ENCODE measurements around the gene DHRS1.
"Not testable (repeated sequence)": the region's sequence is repeated elsewhere in the genome, so short reads cannot be mapped to it uniquely, and the experiment has no call there.

Gene DHRS1

DNA sequence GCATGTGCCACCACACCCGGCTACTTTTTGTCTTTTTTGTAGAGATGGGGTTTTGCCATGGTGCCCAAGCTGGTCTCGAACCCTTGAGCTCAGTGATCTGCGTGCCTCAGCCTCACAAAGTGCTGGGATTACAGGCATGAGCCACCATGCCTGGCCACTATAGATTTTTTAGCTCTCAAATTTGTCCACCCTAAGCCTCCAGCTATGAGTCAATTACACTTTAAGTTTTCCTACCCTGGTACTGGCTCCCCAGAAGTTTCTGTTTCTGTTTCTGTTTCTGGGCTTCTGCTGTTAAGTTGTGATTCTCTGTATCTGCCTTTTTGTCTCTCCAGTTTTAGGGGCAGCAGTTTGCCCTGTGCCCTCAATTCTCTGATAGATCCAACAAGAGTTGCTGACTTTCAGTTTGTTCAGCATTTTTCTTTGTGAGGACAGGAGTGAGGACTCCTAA is 52.8 kb downstream of the DHRS1 start (continued):
- no peak for TF ChIP-seq ZNF791 (tag by site-specific recombination; IDR thresholded peaks at IDR 0.05)
- TF ChIP-seq TCF7L2 (IDR thresholded peaks at IDR 0.05; ENCODE audit: borderline replicate concordance, low read depth, low read length), result no peak
- TF ChIP-seq BCL11A (tag by site-specific recombination; IDR thresholded peaks at IDR 0.05; ENCODE audit: low read depth), result no peak
- no peak for TF ChIP-seq ZNF624 (tag by site-specific recombination; IDR thresholded peaks at IDR 0.05)
- TF ChIP-seq YY2 (tag by site-specific recombination; IDR thresholded peaks at IDR 0.05), result no peak
- TF ChIP-seq ZXDB (tag by site-specific recombination; IDR thresholded peaks at IDR 0.05), result no peak
- no peak for TF ChIP-seq ZEB2 (tag by site-specific recombination; IDR thresholded peaks at IDR 0.05)
- no peak for TF ChIP-seq GLIS1 (tag by site-specific recombination; IDR thresholded peaks at IDR 0.05)
- TF ChIP-seq ZNF530 (tag by site-specific recombination; IDR thresholded peaks at IDR 0.05; ENCODE audit: low read depth), result no peak

DNA sequence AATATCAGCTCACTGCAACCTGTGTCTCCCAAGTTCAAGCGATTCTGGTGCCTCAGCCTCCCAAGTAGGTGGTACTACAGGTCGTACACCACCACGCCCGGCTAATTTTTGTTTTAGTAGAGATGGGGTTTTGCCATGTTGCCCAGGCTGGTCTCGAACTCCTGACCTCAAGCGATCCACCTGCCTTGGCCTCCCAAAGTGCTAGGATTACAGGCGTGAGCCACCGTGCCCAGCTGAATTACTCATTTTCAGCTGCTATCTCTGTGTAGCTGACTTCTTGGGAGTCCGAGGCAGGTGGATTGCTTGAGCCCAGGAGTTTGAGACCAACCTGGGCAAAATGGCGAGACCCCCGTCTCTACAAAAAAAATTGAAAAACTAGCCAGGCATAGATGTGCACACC is 54.2 kb downstream of the DHRS1 start:
- H3K36me3 ChIP-seq (ENCODE audit: control insufficient read depth in 2 of 2, insufficient read depth in 1 of 2, low read length in 2 of 2), result peaks cover 0 to 10% of the 10 kb centered on the region in 2 experiments; a peak in 2 of 3 replicates
- not testable (repeated sequence) for H3K4me3 ChIP-seq (ENCODE audit: low read depth, low read length); H3K9me3 ChIP-seq (ENCODE audit: control insufficient read depth, insufficient read depth, low read depth, low read length); H3K27ac ChIP-seq (ENCODE audit: extremely low read depth, low read depth, low read length); H3K4me1 ChIP-seq (ENCODE audit: control insufficient read depth, insufficient read depth, low read length)
- POLR2A ChIA-PET, result interaction anchor here (0.7 kb wide), 1 partner anchor 128 kb away, joined by 3 read pairs; no protein-coding TSS in a partner anchor
- CTCF ChIA-PET, result interaction anchor here (0.7 to 7.2 kb wide), 7 partner anchors 17 to 192 kb away, joined by 3 to 133 read pairs (median 4); partner anchors contain the start of genes CIDEB, DHRS1, LTB4R2 and NOP9

DNA sequence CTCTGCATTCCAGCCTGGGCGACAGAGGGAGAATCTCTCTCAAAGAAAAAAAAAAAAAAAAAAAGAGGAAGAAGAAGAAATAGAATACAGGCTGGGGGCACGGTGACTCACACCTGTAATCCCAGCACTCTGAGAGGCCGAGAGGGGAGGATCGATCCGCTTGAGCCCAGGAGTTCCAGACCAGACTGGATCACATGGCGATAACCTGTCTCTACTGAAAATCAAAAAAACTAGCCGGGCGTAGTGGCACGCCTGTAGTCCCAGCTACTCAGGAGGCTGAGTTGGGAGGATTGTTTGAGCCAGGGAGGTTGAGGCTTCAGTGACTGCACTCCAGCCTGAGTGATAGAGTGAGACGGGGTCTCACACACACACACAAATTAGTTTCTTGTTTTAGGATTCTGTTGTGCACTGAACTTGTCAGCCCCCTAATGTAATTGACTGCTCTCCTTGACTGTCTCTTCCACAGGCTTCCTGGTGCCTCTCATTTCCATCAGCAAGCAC is 56.2 kb downstream of the DHRS1 start:
- ChIA-PET CTCF (interaction anchor here (0.6 to 7.2 kb wide), 30 partner anchors 9 to 400 kb away, joined by 3 to 133 read pairs (median 6); partner anchors contain the start of genes CBLN3, CIDEB, DHRS1 and KHNYN), POLR2A (interaction anchor here (0.6 to 3.4 kb wide), 21 partner anchors 9 to 1077 kb away, joined by 3 to 62 read pairs (median 9); partner anchors contain the start of genes CARMIL3, CIDEB, DHRS1 and EMC9)
- Histone ChIP-seq H3K4me1 (ENCODE audit: control insufficient read depth, insufficient read depth, low read length) (no peaks in the 10 kb centered on the region), H3K27ac (ENCODE audit: extremely low read depth, low read depth, low read length) (peak overlapping the region; percentile 75), H3K4me3 (ENCODE audit: low read depth, low read length) (peak overlapping the region; percentile 78), H3K9me3 (ENCODE audit: control insufficient read depth, insufficient read depth, low read depth, low read length) (no peaks in the 10 kb centered on the region), H3K36me3 (ENCODE audit: control insufficient read depth in 2 of 2, insufficient read depth in 1 of 2, low read length in 2 of 2) (peaks cover 13 to 30% of the 10 kb centered on the region in 2 experiments; a peak in 2 of 3 replicates)
- TF ChIP-seq ZBTB8A (tag by site-specific recombination; IDR thresholded peaks at IDR 0.05), result no peak
- TF ChIP-seq SP2 (tag by site-specific recombination; IDR thresholded peaks at IDR 0.05), result no peak
- TF ChIP-seq ZNF175 (tag by site-specific recombination; IDR thresholded peaks at IDR 0.05), result no peak
- TF ChIP-seq ZFHX2 (tag by site-specific recombination; conservative IDR thresholded peaks at IDR 0.05), result no peak
- TF ChIP-seq ZNF843 (tag by site-specific recombination; IDR thresholded peaks at IDR 0.05), result no peak
- no peak for TF ChIP-seq ZNF37A (tag by site-specific recombination; IDR thresholded peaks at IDR 0.05)
- peak; percentile 86; the same call in 1 of the 2 replicates for TF ChIP-seq ZBTB17 (tag by site-specific recombination; IDR thresholded peaks at IDR 0.05)
- TF ChIP-seq ZFP37 (tag by site-specific recombination; IDR thresholded peaks at IDR 0.05), result no peak
- no peak for TF ChIP-seq ZNF266 (tag by site-specific recombination; IDR thresholded peaks at IDR 0.05; ENCODE audit: low read depth)
- no peak for TF ChIP-seq ZNF350 (tag by site-specific recombination; IDR thresholded peaks at IDR 0.05)
- TF ChIP-seq, protein P1, sequence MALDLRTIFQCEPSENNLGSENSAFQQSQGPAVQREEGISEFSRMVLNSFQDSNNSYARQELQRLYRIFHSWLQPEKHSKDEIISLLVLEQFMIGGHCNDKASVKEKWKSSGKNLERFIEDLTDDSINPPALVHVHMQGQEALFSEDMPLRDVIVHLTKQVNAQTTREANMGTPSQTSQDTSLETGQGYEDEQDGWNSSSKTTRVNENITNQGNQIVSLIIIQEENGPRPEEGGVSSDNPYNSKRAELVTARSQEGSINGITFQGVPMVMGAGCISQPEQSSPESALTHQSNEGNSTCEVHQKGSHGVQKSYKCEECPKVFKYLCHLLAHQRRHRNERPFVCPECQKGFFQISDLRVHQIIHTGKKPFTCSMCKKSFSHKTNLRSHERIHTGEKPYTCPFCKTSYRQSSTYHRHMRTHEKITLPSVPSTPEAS (tag by site-specific recombination; IDR thresholded peaks at IDR 0.05), result 0 out of 2 replicates have a peak, but pooled peaks have one; percentile 4

Data from HEK293 (cell line).